ENCODE measurements around the gene B4GALT2. TPM values are rescaled to one million over a fixed set of nuclear protein-coding genes. Genes with fewer than 3 reads are reported as not detected.

The B4GALT2 gene
- total RNA-seq, 2 donors from 2014 or later = 34.8 to 63.9 TPM

DNA sequence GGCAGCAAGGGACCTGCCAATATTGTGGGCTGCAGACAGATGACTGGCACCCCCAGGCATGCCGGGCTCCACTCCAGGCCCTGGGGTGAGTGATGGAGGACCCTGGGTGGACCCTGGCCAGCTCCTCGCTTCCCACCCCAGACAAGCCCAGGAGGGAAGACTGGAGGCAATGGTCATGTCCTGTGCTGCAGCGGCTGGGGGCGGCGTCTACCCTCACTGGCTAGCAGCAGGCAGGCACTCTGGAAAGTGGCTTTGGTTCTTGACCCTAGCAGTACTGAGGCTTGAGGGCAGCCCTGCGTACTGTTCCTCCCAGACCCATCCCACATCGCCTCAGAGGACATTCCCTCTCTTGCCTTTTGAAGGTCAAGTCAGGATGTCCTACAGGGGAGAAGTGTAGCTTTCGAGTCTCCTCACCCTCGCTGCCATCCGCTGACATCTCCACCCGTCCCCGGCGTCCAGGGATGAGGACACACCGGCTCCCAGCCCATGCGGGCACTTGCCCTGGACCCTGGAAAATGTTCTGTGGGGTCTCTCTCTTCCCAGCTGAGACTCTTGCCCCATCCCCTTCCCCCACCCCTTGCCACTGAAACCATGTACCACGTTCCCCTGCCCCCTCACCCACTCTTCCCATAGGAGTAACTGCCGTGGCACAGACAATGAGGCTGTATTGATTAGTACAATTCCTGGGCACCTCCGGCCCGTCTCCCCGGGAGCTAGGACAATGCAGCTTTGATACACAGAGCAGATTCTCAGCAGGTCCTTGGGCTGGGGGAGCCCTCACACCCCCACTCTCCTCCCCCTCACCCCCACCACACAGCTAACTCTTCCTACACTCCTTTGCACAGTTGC, 37.3 kb downstream of the B4GALT2 start:
- intact Hi-C loops (cut with DNase I) = no loop called here
- DNase-seq (ENCODE audit: low spot score) = no peak
- Histone ChIP-seq H3K27ac (no peak overlapping the region), H3K9me3 (no peaks in the 10 kb centered on the region), H3K36me3 (no peaks in the 10 kb centered on the region), H3K4me1 (replicated peaks) (no peaks in the 10 kb centered on the region), H3K4me3 (no peak overlapping the region), H3K27me3 (replicated peaks; ENCODE audit: insufficient read depth) (no peaks in the 10 kb centered on the region)
- TF ChIP-seq, protein P1, sequence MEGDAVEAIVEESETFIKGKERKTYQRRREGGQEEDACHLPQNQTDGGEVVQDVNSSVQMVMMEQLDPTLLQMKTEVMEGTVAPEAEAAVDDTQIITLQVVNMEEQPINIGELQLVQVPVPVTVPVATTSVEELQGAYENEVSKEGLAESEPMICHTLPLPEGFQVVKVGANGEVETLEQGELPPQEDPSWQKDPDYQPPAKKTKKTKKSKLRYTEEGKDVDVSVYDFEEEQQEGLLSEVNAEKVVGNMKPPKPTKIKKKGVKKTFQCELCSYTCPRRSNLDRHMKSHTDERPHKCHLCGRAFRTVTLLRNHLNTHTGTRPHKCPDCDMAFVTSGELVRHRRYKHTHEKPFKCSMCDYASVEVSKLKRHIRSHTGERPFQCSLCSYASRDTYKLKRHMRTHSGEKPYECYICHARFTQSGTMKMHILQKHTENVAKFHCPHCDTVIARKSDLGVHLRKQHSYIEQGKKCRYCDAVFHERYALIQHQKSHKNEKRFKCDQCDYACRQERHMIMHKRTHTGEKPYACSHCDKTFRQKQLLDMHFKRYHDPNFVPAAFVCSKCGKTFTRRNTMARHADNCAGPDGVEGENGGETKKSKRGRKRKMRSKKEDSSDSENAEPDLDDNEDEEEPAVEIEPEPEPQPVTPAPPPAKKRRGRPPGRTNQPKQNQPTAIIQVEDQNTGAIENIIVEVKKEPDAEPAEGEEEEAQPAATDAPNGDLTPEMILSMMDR (IDR thresholded peaks at IDR 0.05) = no peak
- TF ChIP-seq POLR2A (IDR thresholded peaks at IDR 0.05) (no peak), POLR2AphosphoS5 (IDR thresholded peaks at IDR 0.05) (no peak)
- WGBS = 94% methylated on average over 20 of the region's 20 CpGs

DNA sequence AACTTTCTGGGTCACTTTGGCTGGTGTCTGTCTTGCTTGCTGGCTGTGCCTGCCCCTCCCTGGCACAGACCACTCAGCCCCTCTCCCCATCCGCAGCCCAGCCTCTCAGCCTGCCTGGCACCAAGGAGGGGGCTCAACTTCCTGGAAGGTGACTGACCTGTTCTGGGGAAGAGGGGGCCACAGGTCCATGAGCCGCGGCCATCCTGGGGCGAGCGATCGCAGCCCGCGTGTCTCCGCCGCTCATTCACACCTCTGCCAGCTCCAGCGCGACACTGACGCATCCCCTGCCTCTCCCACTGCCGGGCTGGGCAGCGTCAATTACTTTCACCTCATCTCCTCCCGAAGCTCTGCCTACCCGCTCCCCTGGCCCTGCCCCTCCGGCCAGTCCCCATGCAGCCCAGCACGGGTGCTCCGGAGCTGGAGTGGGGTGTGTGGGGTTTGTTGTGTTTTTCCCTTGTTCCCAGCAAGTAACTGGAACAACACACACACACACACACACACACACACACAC, 37.9 kb downstream of the B4GALT2 start:
- no peak for DNase-seq (ENCODE audit: low spot score)
- Histone ChIP-seq H3K9me3 (no peaks in the 10 kb centered on the region), H3K4me3 (no peak overlapping the region), H3K4me1 (replicated peaks) (no peaks in the 10 kb centered on the region), H3K27ac (no peak overlapping the region), H3K27me3 (replicated peaks; ENCODE audit: insufficient read depth) (no peaks in the 10 kb centered on the region), H3K36me3 (no peaks in the 10 kb centered on the region)
- TF ChIP-seq, protein P1 (IDR thresholded peaks at IDR 0.05) = no peak
- TF ChIP-seq POLR2A (IDR thresholded peaks at IDR 0.05) (no peak), POLR2AphosphoS5 (IDR thresholded peaks at IDR 0.05) (no peak)
- intact Hi-C loops (cut with DNase I) = no loop called here
- WGBS = 86% methylated on average over 20 of the region's 20 CpGs

- Histone ChIP-seq H3K9me3 (no peaks in the 10 kb centered on the region), H3K27me3 (replicated peaks; ENCODE audit: insufficient read depth) (no peaks in the 10 kb centered on the region), H3K4me1 (replicated peaks) (no peaks in the 10 kb centered on the region), H3K4me3 (no peak overlapping the region), H3K27ac (no peak overlapping the region), H3K36me3 (no peaks in the 10 kb centered on the region)
- intact Hi-C loops (cut with DNase I) = no loop called here
- DNase-seq (ENCODE audit: low spot score) = no peak
- 84% methylated on average over 12 of the region's 13 CpGs for WGBS
- TF ChIP-seq, protein P1 (IDR thresholded peaks at IDR 0.05) = no peak
- TF ChIP-seq POLR2AphosphoS5 (IDR thresholded peaks at IDR 0.05) (no peak), POLR2A (IDR thresholded peaks at IDR 0.05) (no peak)
These were observed 40.5 kb downstream of the B4GALT2 start for GRCh38 chr1:44019466-44019948.

- 81% methylated on average over 6 of the region's 6 CpGs for WGBS
- Histone ChIP-seq H3K36me3 (no peaks in the 10 kb centered on the region), H3K4me1 (replicated peaks) (no peaks in the 10 kb centered on the region), H3K4me3 (no peak overlapping the region), H3K27me3 (replicated peaks; ENCODE audit: insufficient read depth) (no peaks in the 10 kb centered on the region), H3K27ac (no peak overlapping the region), H3K9me3 (no peaks in the 10 kb centered on the region)
- DNase-seq (ENCODE audit: low spot score) = no peak
- no peak for TF ChIP-seq POLR2AphosphoS5 (IDR thresholded peaks at IDR 0.05)
- no peak for TF ChIP-seq POLR2A (IDR thresholded peaks at IDR 0.05)
- TF ChIP-seq, protein P1 (IDR thresholded peaks at IDR 0.05) = no peak
- intact Hi-C loops (cut with DNase I) = no loop called here
These were observed 41.5 kb downstream of the B4GALT2 start for GRCh38 chr1:44020464-44020863.
